Neural cell (in vitro differentiated cells): ENCODE measurements around the gene TSKS. TPM values are rescaled to one million over a fixed set of nuclear protein-coding genes. Genes with fewer than 3 reads are reported as not detected.

Experiments
- H2AFZ ChIP-seq: fragments of 200-600, 300-800 bp; sonication (generic), shearing (Covaris generic); 2 replicates; pipeline ENCODE4 v1.6.0; 2014; ENCODE audit warnings: low read depth, mild to moderate bottlenecking, antibody characterized with exemption, low read length, moderate library complexity
- H3F3A ChIP-seq: fragments of 200-600 bp; shearing (Covaris generic); 2 replicates; pipeline ENCODE4 v1.6.1; 2016; ENCODE audit warnings: mild to moderate bottlenecking, moderate library complexity, mixed read lengths, antibody characterized with exemption, low read length; ENCODE audit not compliant: insufficient read depth, poor library complexity, severe bottlenecking
- H3K27ac ChIP-seq: fragments of 200-600, 300-800 bp; sonication (generic), shearing (Covaris generic); 2 replicates; pipeline ENCODE4 v1.5.1; 2014; ENCODE audit warnings: mild to moderate bottlenecking, low read length, moderate library complexity
- H3K27me3 ChIP-seq: fragments of 300-800, 200-600 bp; sonication (generic), shearing (Covaris generic); 2 replicates; pipeline ENCODE4 v1.6.0; 2014; ENCODE audit warnings: mild to moderate bottlenecking, low read depth, low read length, moderate library complexity; ENCODE audit not compliant: insufficient read depth
- H3K36me3 ChIP-seq: fragments of 300-800, 200-600 bp; sonication (generic), shearing (Covaris generic); 2 replicates; pipeline ENCODE4 v1.5.1; 2014; ENCODE audit warnings: mild to moderate bottlenecking, antibody characterized with exemption, low read length, moderate library complexity; ENCODE audit not compliant: insufficient read depth
- H3K4me2 ChIP-seq: fragments of 300-800, 200-600 bp; sonication (generic), shearing (Covaris generic); 2 replicates; pipeline ENCODE4 v1.6.0; 2014; ENCODE audit warnings: mild to moderate bottlenecking, low read length
- H3K4me3 ChIP-seq: fragments of 300-800, 200-600 bp; sonication (generic), shearing (Covaris generic); 2 replicates; pipeline ENCODE4 v1.5.1; 2014; ENCODE audit warnings: mild to moderate bottlenecking, low read length, moderate library complexity
- H3K79me2 ChIP-seq: fragments of 200-600 bp; shearing (Covaris generic); replicated peaks from 2 replicates; pipeline ENCODE4 v1.6.0; 2014; ENCODE audit warnings: mild to moderate bottlenecking, low read length, moderate library complexity; ENCODE audit not compliant: insufficient read depth
- H3K9ac ChIP-seq: fragments of 300-800, 200-600 bp; sonication (generic), shearing (Covaris generic); 2 replicates; pipeline ENCODE4 v1.6.1; 2016; ENCODE audit warnings: mild to moderate bottlenecking, low read length, mixed read lengths
- H3K9me2 ChIP-seq: fragments of 200-600 bp; shearing (Covaris generic); 2 replicates; pipeline ENCODE4 v1.6.1; 2016; ENCODE audit warnings: mild to moderate bottlenecking, low read length, mixed read lengths; ENCODE audit not compliant: insufficient read depth
- H3K9me3 ChIP-seq: fragments of 200-600, 300-800 bp; sonication (generic), shearing (Covaris generic); 2 replicates; pipeline ENCODE4 v1.6.1; 2016; ENCODE audit warnings: mild to moderate bottlenecking, mixed run types, low read length, moderate library complexity, mixed read lengths
- H4K20me1 ChIP-seq: fragments of 200-600 bp; shearing (Covaris generic); 2 replicates; pipeline ENCODE4 v1.6.1; 2016; ENCODE audit warnings: mild to moderate bottlenecking, mixed run types; ENCODE audit not compliant: insufficient read depth
- EP300 ChIP-seq: fragments of 450-650 bp; conservative IDR thresholded peaks from 2 replicates; pipeline ENCODE4 v1.6.1; 2014; ENCODE audit warnings: antibody characterized with exemption, mild to moderate bottlenecking, moderate library complexity; ENCODE audit not compliant: poor library complexity, severe bottlenecking
- EZH2 ChIP-seq: fragments of 200-600, 300-800 bp; shearing (Covaris generic), sonication (generic); IDR thresholded peaks from 2 replicates; pipeline ENCODE4 v1.6.1; 2014; ENCODE audit warnings: antibody characterized with exemption, low read length, borderline replicate concordance, mild to moderate bottlenecking; ENCODE audit not compliant: insufficient read depth, poor library complexity, severe bottlenecking
- MXI1 ChIP-seq: fragments of 450-650 bp; conservative IDR thresholded peaks from 2 replicates; pipeline ENCODE4 v1.6.1; 2014; ENCODE audit warnings: antibody characterized with exemption, mild to moderate bottlenecking; ENCODE audit not compliant: poor library complexity, severe bottlenecking
- POLR2AphosphoS5 ChIP-seq: IDR thresholded peaks from 2 replicates; pipeline ENCODE4 v1.6.1; 2012
- RAD21 ChIP-seq: fragments of 450-650 bp; conservative IDR thresholded peaks from 2 replicates; pipeline ENCODE4 v1.6.1; 2014; ENCODE audit warnings: antibody characterized with exemption, mild to moderate bottlenecking, moderate library complexity
- SMC3 ChIP-seq: fragments of 450-650 bp; conservative IDR thresholded peaks from 2 replicates; pipeline ENCODE4 v1.6.1; 2014; ENCODE audit warnings: antibody characterized with exemption, mild to moderate bottlenecking, moderate library complexity; ENCODE audit not compliant: poor library complexity
- TAF1 ChIP-seq: IDR thresholded peaks from 2 replicates; pipeline ENCODE4 v1.6.1; 2012; ENCODE audit warnings: low read depth
- polyA plus RNA-seq: library from polyadenylated mRNA; depleted of rRNA; stranded (reverse); fragments of >200 nt; gene quantifications from 2 replicates; pipeline ENCODE4 v1.2.3, GENCODE V29; 2014
- TF ChIP-seq, protein P1 (sequence below): fragments of 450-650 bp; IDR thresholded peaks from 2 replicates; pipeline ENCODE4 v1.5.1; 2014; ENCODE audit warnings: antibody characterized with exemption, mild to moderate bottlenecking, moderate library complexity; ENCODE audit not compliant: poor library complexity, severe bottlenecking
- TF ChIP-seq, protein P2 (sequence below): IDR thresholded peaks from 2 replicates; pipeline ENCODE4 v1.6.1; 2012; ENCODE audit warnings: borderline replicate concordance

TSKS gene
- polyA plus RNA-seq, 1 donor from 2014 or later, result not detected

DNA sequence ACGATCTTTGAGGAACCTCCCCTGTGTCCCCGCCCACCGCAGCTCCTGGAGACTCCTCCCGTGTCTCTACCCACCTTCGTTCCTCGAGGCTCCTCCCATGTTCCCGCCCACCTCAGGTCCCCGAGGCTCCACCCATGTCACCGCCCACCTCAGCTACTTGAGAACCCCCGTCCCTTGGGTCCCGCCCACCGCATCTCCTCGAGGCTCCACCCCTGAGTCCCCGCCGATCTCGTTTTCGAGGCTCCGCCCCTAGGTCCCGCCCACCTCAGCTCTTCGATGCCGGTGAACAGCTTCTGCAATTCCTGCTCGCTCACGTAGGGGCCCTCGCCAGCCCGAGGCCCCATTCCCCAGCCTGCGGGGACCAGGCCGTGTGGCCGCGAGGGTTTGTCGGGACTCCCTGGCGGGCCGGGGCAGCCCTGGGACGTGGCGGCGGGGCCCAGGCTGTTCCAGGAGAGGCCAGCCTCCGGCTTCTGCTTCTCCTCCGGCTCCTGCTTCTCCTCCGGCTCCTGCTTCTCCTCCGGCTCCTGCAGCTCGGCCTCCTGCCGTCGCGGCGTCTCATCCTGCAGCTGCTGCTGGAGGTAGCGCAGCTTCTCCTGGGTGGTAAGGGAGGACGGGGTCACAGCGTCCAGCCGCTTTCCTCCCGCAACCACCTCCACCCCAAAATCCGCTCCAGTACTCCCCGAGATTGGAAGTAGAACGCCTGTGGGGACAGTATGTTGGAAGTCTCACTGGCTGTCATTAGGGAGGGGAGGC is 16.7 kb downstream of the TSKS start:
- no peaks in the 10 kb centered on the region for H3K36me3 ChIP-seq
- H3K9ac ChIP-seq, result no peak overlapping the region
- H3K79me2 ChIP-seq, result no peaks in the 10 kb centered on the region
- TF ChIP-seq RAD21, result no peak
- TF ChIP-seq, protein P1, sequence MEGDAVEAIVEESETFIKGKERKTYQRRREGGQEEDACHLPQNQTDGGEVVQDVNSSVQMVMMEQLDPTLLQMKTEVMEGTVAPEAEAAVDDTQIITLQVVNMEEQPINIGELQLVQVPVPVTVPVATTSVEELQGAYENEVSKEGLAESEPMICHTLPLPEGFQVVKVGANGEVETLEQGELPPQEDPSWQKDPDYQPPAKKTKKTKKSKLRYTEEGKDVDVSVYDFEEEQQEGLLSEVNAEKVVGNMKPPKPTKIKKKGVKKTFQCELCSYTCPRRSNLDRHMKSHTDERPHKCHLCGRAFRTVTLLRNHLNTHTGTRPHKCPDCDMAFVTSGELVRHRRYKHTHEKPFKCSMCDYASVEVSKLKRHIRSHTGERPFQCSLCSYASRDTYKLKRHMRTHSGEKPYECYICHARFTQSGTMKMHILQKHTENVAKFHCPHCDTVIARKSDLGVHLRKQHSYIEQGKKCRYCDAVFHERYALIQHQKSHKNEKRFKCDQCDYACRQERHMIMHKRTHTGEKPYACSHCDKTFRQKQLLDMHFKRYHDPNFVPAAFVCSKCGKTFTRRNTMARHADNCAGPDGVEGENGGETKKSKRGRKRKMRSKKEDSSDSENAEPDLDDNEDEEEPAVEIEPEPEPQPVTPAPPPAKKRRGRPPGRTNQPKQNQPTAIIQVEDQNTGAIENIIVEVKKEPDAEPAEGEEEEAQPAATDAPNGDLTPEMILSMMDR, result no peak
- no peak for TF ChIP-seq POLR2AphosphoS5
- TF ChIP-seq TAF1, result no peak
- TF ChIP-seq EZH2, result no peak
- TF ChIP-seq MXI1, result no peak
- TF ChIP-seq EP300, result no peak
- TF ChIP-seq, protein P2, sequence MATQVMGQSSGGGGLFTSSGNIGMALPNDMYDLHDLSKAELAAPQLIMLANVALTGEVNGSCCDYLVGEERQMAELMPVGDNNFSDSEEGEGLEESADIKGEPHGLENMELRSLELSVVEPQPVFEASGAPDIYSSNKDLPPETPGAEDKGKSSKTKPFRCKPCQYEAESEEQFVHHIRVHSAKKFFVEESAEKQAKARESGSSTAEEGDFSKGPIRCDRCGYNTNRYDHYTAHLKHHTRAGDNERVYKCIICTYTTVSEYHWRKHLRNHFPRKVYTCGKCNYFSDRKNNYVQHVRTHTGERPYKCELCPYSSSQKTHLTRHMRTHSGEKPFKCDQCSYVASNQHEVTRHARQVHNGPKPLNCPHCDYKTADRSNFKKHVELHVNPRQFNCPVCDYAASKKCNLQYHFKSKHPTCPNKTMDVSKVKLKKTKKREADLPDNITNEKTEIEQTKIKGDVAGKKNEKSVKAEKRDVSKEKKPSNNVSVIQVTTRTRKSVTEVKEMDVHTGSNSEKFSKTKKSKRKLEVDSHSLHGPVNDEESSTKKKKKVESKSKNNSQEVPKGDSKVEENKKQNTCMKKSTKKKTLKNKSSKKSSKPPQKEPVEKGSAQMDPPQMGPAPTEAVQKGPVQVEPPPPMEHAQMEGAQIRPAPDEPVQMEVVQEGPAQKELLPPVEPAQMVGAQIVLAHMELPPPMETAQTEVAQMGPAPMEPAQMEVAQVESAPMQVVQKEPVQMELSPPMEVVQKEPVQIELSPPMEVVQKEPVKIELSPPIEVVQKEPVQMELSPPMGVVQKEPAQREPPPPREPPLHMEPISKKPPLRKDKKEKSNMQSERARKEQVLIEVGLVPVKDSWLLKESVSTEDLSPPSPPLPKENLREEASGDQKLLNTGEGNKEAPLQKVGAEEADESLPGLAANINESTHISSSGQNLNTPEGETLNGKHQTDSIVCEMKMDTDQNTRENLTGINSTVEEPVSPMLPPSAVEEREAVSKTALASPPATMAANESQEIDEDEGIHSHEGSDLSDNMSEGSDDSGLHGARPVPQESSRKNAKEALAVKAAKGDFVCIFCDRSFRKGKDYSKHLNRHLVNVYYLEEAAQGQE, result no peak
- no peak for TF ChIP-seq SMC3
- H3K4me3 ChIP-seq, result no peak overlapping the region
- no peak overlapping the region for H3K27ac ChIP-seq
- H3K9me2 ChIP-seq, result no peaks in the 10 kb centered on the region
- H4K20me1 ChIP-seq, result no peaks in the 10 kb centered on the region
- no peak overlapping the region for H2AFZ ChIP-seq
- H3K27me3 ChIP-seq, result no peaks in the 10 kb centered on the region
- no peaks in the 10 kb centered on the region for H3F3A ChIP-seq
- H3K9me3 ChIP-seq, result no peaks in the 10 kb centered on the region
- H3K4me2 ChIP-seq, result no peak overlapping the region

DNA sequence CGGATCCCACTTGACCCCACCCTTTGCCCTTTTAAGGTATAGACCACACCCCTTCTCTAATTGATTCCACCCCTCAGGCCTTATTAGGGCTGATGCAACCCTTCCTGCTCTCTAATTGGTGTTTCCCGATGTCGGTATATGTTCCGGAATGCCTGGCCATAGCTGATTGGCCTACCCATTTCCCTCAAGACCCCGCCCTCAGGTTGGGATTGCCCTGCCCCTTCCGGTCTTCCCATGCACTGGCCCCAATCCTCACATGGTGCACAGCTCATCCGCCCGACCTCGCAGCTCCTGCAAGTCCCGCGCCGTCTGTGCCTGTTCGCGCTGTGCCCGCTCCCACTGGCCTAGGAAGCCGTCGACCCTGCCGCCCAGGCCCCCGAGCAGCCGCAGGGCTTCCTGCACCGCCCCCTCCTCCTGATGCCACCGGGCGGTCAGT is 18.1 kb downstream of the TSKS start:
- no peak overlapping the region for H3K9ac ChIP-seq
- no peaks in the 10 kb centered on the region for H3K27me3 ChIP-seq
- no peaks in the 10 kb centered on the region for H3K9me2 ChIP-seq
- H3K79me2 ChIP-seq, result no peaks in the 10 kb centered on the region
- no peak overlapping the region for H2AFZ ChIP-seq
- no peak overlapping the region for H3K27ac ChIP-seq
- no peaks in the 10 kb centered on the region for H3K9me3 ChIP-seq
- no peaks in the 10 kb centered on the region for H4K20me1 ChIP-seq
- H3K4me2 ChIP-seq, result no peak overlapping the region
- no peaks in the 10 kb centered on the region for H3F3A ChIP-seq
- TF ChIP-seq POLR2AphosphoS5 (no peak), RAD21 (no peak), EZH2 (no peak)
- TF ChIP-seq, protein P1, result no peak
- H3K4me3 ChIP-seq, result no peak overlapping the region
- no peaks in the 10 kb centered on the region for H3K36me3 ChIP-seq
